Smooth muscle cell of the umbilical artery (primary cell): ENCODE results near the gene SULT1E1. TPM values are rescaled to one million over a fixed set of nuclear protein-coding genes. Genes with fewer than 3 reads are reported as not detected.

ENCODE experiments used
- total RNA-seq: library from RNA; depleted of rRNA; stranded (reverse); fragments of >200 nt; gene quantifications from 2 replicates; pipeline ENCODE4 v1.2.3, GENCODE V29; 2014

SULT1E1 gene, protein sequence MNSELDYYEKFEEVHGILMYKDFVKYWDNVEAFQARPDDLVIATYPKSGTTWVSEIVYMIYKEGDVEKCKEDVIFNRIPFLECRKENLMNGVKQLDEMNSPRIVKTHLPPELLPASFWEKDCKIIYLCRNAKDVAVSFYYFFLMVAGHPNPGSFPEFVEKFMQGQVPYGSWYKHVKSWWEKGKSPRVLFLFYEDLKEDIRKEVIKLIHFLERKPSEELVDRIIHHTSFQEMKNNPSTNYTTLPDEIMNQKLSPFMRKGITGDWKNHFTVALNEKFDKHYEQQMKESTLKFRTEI
- 7.5 and 9.2 TPM in 2 replicates for total RNA-seq

DNA sequence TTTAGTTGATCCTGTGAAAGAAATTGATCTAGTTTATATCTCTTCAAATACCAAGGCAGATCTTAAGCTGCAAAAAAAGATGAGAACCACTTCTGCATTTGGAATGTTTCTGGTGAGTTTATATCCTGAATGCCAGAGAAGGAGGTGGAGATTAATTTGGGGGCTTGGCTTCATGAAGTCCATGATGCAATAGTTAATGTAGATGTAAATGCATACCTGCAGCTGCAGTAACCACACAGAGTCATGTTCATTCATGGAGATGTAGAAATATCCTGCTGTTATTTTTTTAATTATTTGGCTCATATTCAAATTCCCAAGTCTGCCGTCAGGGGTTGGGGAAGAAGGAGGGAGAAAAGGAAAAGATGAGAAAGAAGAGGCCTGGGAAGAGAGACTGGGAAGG, at the start of gene SULT1E1:
Gene SULT1E1, minus strand, starts transcription at position 94 of the 400 bp plus-strand sequence. CDS start 2,501 bp downstream, outside the sequence.

Other genes starting within 250 kb of the SULT1E1 start
- not detected in 2 replicates for gene UGT2A2, start 220.5 kb downstream of the SULT1E1 start, total RNA-seq
- not detected in 2 replicates for gene UGT2A1, start 206.9 kb downstream of the SULT1E1 start, total RNA-seq
- 0.59 and 6.0 TPM in 2 replicates for gene SULT1B1, start 99.5 kb downstream of the SULT1E1 start, total RNA-seq
- not detected in 2 replicates for gene CSN1S1, start 70.9 kb upstream of the SULT1E1 start, total RNA-seq
- not detected in 2 replicates for gene CSN2, start 105.6 kb upstream of the SULT1E1 start, total RNA-seq
- not detected in 2 replicates for gene STATH, start 135.8 kb upstream of the SULT1E1 start, total RNA-seq
- gene HTN3, start 168.3 kb upstream of the SULT1E1 start, total RNA-seq = not detected in 2 replicates
- not detected in 2 replicates for gene HTN1, start 190.3 kb upstream of the SULT1E1 start, total RNA-seq